Measurements from ENCODE around the gene CD68. TPM values are rescaled to one million over a fixed set of nuclear protein-coding genes. Genes with fewer than 3 reads are reported as not detected.

Gene CD68
- total and polyA plus RNA-seq, 7 donors, result 24.6 to 161 (median 56.4) TPM

GRCh38 chr17:7588553-7589203 lies 9.2 kb downstream of the CD68 start:
- H3K4me1 ChIP-seq, result peaks cover 0 to 49% (median 42%) of the 10 kb centered on the region in 4 donors
- H3K27ac ChIP-seq, result peak overlapping the region; percentile 82 to 90 (median 86)
- H3K9me3 ChIP-seq, result no peaks in the 10 kb centered on the region
- no peak for DNase-seq
- no peaks in the 10 kb centered on the region for H3K27me3 ChIP-seq
- H3K36me3 ChIP-seq, result peaks cover 19 to 39% (median 28%) of the 10 kb centered on the region in 4 donors
- peak overlapping the region; percentile 61 to 73 (median 69) for H3K4me3 ChIP-seq
- 81 to 87% methylated on average over 30 of the region's 30 CpGs for WGBS, 2 donors
- intact Hi-C loops (cut with DNase I), result loop anchor here (2.0 to 10.0 kb wide), 3 partner anchors 74 to 266 kb away; partner anchors contain the start of genes CYB5D1, KCTD11, NAA38 and TMEM88
- no peak for TF ChIP-seq EP300 (IDR thresholded peaks at IDR 0.05)
- TF ChIP-seq, protein P1, sequence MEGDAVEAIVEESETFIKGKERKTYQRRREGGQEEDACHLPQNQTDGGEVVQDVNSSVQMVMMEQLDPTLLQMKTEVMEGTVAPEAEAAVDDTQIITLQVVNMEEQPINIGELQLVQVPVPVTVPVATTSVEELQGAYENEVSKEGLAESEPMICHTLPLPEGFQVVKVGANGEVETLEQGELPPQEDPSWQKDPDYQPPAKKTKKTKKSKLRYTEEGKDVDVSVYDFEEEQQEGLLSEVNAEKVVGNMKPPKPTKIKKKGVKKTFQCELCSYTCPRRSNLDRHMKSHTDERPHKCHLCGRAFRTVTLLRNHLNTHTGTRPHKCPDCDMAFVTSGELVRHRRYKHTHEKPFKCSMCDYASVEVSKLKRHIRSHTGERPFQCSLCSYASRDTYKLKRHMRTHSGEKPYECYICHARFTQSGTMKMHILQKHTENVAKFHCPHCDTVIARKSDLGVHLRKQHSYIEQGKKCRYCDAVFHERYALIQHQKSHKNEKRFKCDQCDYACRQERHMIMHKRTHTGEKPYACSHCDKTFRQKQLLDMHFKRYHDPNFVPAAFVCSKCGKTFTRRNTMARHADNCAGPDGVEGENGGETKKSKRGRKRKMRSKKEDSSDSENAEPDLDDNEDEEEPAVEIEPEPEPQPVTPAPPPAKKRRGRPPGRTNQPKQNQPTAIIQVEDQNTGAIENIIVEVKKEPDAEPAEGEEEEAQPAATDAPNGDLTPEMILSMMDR (IDR thresholded peaks at IDR 0.05), result no peak
- no peak for TF ChIP-seq POLR2AphosphoS5 (IDR thresholded peaks at IDR 0.05)
- no peak for TF ChIP-seq POLR2A (IDR thresholded peaks at IDR 0.05)

DNA sequence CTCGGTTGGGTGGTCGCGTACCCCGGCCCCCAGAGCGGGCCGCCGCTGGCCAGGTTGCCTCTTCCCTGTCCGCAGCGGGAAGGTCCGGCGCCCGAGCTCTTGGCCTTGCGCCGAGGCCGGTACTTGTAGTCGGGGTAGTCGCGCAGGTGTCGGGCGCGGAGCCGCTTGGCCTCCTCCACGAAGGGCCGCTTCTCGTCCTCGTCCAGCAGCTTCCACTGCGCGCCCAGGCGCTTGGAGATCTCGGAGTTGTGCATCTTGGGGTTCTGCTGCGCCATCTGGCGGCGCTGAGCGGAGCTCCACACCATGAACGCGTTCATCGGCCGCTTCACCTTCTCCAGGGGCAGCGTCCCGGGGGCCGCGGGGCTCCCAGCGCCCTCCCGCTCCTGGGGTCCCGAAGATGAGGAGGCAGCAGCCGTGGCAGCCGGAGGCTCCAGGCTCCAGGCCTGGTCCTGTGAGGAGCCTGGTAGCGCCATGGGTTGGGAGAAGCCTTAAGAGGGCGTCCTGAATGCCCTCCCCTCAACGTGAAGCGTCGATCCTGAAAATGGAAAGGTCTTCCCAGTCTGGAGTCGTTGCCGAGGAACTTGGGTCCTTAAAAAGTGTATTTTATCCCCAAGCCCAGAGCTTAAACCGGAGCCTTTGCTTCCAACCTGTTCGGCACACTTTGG lies 9.9 kb downstream of the CD68 start:
- DNase-seq, result peak; percentile 94
- H3K27ac ChIP-seq, result peak overlapping the region; percentile 82 to 90 (median 86)
- intact Hi-C loops (cut with DNase I), result loop anchor here (2.0 to 10.0 kb wide), 3 partner anchors 75 to 265 kb away; partner anchors contain the start of genes CYB5D1, KCTD11, NAA38 and TMEM88
- no peaks in the 10 kb centered on the region for H3K9me3 ChIP-seq
- 33 to 36% methylated on average over 56 of the region's 56 CpGs for whole genome bisulfite sequencing, 2 donors
- TF ChIP-seq EP300 (IDR thresholded peaks at IDR 0.05) (no peak), POLR2AphosphoS5 (IDR thresholded peaks at IDR 0.05) (peak; percentile 15 to 75 (median 62)), POLR2A (IDR thresholded peaks at IDR 0.05) (peak in 1 of 2 donors; percentile 13)
- TF ChIP-seq, protein P1 (IDR thresholded peaks at IDR 0.05), result peak; percentile 72 to 89 (median 88)
- H3K4me1 ChIP-seq, result peaks cover 0 to 46% (median 39%) of the 10 kb centered on the region in 4 donors
- peaks cover 26 to 46% (median 35%) of the 10 kb centered on the region in 4 donors for H3K36me3 ChIP-seq
- peak overlapping the region; percentile 61 to 73 (median 69) for H3K4me3 ChIP-seq
- no peaks in the 10 kb centered on the region for H3K27me3 ChIP-seq

- Histone ChIP-seq H3K9me3 (no peaks in the 10 kb centered on the region), H3K27ac (peak within 1 kb of the TSS; percentile 82 to 90 (median 86)), H3K36me3 (peaks cover 30 to 53% (median 42%) of the 10 kb centered on the region in 4 donors), H3K4me1 (peaks cover 0 to 39% (median 32%) of the 10 kb centered on the region in 4 donors), H3K27me3 (no peaks in the 10 kb centered on the region), H3K4me3 (peak within 1 kb of the TSS; percentile 61 to 73 (median 69))
- TF ChIP-seq, protein P1 (IDR thresholded peaks at IDR 0.05), result no peak
- TF ChIP-seq POLR2A (IDR thresholded peaks at IDR 0.05) (no peak), EP300 (IDR thresholded peaks at IDR 0.05) (no peak), POLR2AphosphoS5 (IDR thresholded peaks at IDR 0.05) (no peak)
- WGBS, 2 donors, result 66 to 68% methylated on average over 24 of the region's 24 CpGs
- intact Hi-C loops (cut with DNase I), result loop anchor here (2.0 to 10.0 kb wide), 3 partner anchors 75 to 265 kb away; partner anchors contain the start of genes CYB5D1, KCTD11, NAA38 and TMEM88
- no peak for DNase-seq
Observed at GRCh38 chr17:7589891-7590691, 10.7 kb downstream of the CD68 start, which contains the start of gene SOX15. TSS of gene SOX15 (minus strand) at chr17:7590094. CDS start at chr17:7589676, 418 bp downstream.

DNA sequence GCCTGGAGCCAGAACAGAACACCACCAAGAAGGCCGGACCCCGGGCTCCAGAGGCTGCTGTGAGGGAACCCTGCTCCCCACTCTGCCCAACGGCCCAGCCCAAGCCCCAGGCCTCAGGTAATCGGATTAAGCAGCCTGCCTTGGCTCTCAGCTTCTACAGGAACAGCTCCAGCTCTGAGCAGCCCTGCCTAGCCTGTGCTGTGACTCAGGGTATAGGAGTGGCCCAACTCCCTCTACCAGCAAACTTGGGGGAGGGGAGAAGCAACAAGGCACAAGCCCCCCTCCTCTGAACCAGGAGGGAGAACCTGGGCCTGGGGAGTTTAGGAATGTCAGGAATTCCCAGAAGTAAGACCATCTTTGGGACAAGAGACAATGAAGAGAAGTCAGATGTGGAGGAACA lies 11.3 kb downstream of the CD68 start:
- DNase-seq, result no peak
- Histone ChIP-seq H3K9me3 (no peaks in the 10 kb centered on the region), H3K27me3 (no peaks in the 10 kb centered on the region), H3K4me1 (peaks cover 0 to 36% (median 26%) of the 10 kb centered on the region in 4 donors), H3K27ac (no peak overlapping the region), H3K4me3 (no peak overlapping the region), H3K36me3 (peaks cover 30 to 60% (median 49%) of the 10 kb centered on the region in 4 donors)
- intact Hi-C loops (cut with DNase I), result no loop called here
- 86 to 88% methylated on average over 4 of the region's 4 CpGs for WGBS, 2 donors
- TF ChIP-seq POLR2A (IDR thresholded peaks at IDR 0.05) (no peak), POLR2AphosphoS5 (IDR thresholded peaks at IDR 0.05) (no peak), EP300 (IDR thresholded peaks at IDR 0.05) (no peak)
- TF ChIP-seq, protein P1 (IDR thresholded peaks at IDR 0.05), result no peak

Data from sigmoid colon (tissue), 7 donors.